Stimulated activated CD4-positive, alpha-beta T cell treated with anti-CD3 and anti-CD28 coated beads, Interleukin-12 subunit alpha, Interleukin-12 subunit beta, amount 100 ng/mL, for 24 hours (primary cell): ENCODE measurements around the gene DENND5B.

Source experiments
- DNase-seq, 2 experiments: peaks; one replicate each; pipeline ENCODE4 v3.0.0-alpha.2; 2020; ENCODE audit warnings: low read depth in 2 of 2

Gene DENND5B

GRCh38 chr12:31471823-31472222 is 119.1 kb downstream of the DENND5B start:
- DNase-seq = no peak

GRCh38 chr12:31471051-31471450 is 119.9 kb downstream of the DENND5B start:
- no peak for DNase-seq

- no peak for DNase-seq
Measured at GRCh38 chr12:31470459-31470858, 120.5 kb downstream of the DENND5B start.

- no peak for DNase-seq
Measured at GRCh38 chr12:31466768-31467167, 124.2 kb downstream of the DENND5B start.

GRCh38 chr12:31465002-31465401 is 125.9 kb downstream of the DENND5B start:
- no peak for DNase-seq

- no peak for DNase-seq
Measured at GRCh38 chr12:31460024-31460423, 130.9 kb downstream of the DENND5B start.

- no peak for DNase-seq
Measured at GRCh38 chr12:31456562-31456961, 134.4 kb downstream of the DENND5B start.

- no peak for DNase-seq
Measured at GRCh38 chr12:31444736-31445135, 146.2 kb downstream of the DENND5B start.

GRCh38 chr12:31440586-31440985 is 150.3 kb downstream of the DENND5B start:
- DNase-seq = no peak

GRCh38 chr12:31440134-31440533 is 150.8 kb downstream of the DENND5B start:
- DNase-seq = no peak

- DNase-seq = no peak
Measured at GRCh38 chr12:31431721-31432240, 159.2 kb downstream of the DENND5B start.

GRCh38 chr12:31423405-31423804 is 167.5 kb downstream of the DENND5B start:
- DNase-seq = no peak

GRCh38 chr12:31412292-31412801 is 178.6 kb downstream of the DENND5B start:
- DNase-seq = no peak

GRCh38 chr12:31408763-31409162 is 182.2 kb downstream of the DENND5B start:
- DNase-seq = no peak

GRCh38 chr12:31407562-31407961 is 183.4 kb downstream of the DENND5B start:
- DNase-seq = no peak

- DNase-seq = no peak
Measured at GRCh38 chr12:31406345-31406744, 184.6 kb downstream of the DENND5B start.

GRCh38 chr12:31405021-31405420 is 185.9 kb downstream of the DENND5B start:
- no peak for DNase-seq

- DNase-seq = peak in 1 of 2 experiments; percentile 16
Measured at GRCh38 chr12:31403099-31403607, 187.8 kb downstream of the DENND5B start.

- no peak for DNase-seq
Measured at GRCh38 chr12:31393004-31393550, 197.9 kb downstream of the DENND5B start.

- no peak for DNase-seq
Measured at GRCh38 chr12:31390991-31391390, 199.9 kb downstream of the DENND5B start.

- DNase-seq = no peak
Measured at GRCh38 chr12:31388713-31389112, 202.2 kb downstream of the DENND5B start.

GRCh38 chr12:31387466-31387865 is 203.5 kb downstream of the DENND5B start:
- no peak for DNase-seq

- no peak for DNase-seq
Measured at GRCh38 chr12:31387011-31387410, 203.9 kb downstream of the DENND5B start.

GRCh38 chr12:31386364-31386777 is 204.6 kb downstream of the DENND5B start:
- DNase-seq = no peak
